ENCODE measurements around the gene VAPA.

Gene VAPA

DNA sequence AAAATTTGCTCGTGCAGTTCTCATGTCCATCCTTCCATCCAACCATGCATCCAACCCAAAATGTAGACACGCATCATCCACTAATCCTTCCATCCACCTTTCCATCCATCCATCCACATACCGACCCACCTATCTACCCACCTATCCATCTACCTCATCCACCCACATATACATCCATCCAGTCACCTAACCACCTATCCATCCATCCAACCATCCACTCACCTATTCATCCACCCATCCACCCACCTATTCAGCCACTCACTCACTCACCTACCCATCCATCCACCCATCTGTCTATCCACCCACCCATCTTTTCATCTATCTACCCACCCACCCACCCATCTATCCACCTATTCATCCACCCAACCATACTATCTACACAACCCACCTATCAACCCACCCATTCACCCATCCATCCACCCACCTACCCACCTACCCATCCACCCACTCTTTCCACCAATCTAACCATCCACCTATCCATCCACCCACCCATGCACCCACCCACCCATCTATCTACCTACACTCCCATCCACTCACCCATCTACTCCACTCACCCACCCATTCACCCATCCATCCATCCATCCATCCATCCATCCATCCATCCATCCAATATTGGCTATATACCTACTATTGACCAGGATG lies 94.3 kb downstream of the VAPA start:
- DNase-seq: no peak

All from suppressor macrophage (primary cell).